Mesenchymal stem cell (in vitro differentiated cells and primary cell): ENCODE results near the gene NHERF1.

Source experiments
- DNase-seq: peaks from one replicate; pipeline ENCODE4 v3.0.0-alpha.2; 2013
- H2AFZ ChIP-seq: one replicate; pipeline ENCODE4 v1.6.1; 2013; ENCODE audit warnings: low read depth, mild to moderate bottlenecking, control low read depth, inconsistent platforms, low read length, moderate library complexity
- H2AK5ac ChIP-seq: 2 replicates; pipeline ENCODE4 v1.6.1; 2013; ENCODE audit warnings: low read length, moderate library complexity, mild to moderate bottlenecking, inconsistent platforms; ENCODE audit not compliant: severe bottlenecking
- H2BK120ac ChIP-seq: one replicate; pipeline ENCODE4 v1.6.1; 2013; ENCODE audit warnings: low read depth, mild to moderate bottlenecking, inconsistent platforms, low read length, moderate library complexity
- H2BK12ac ChIP-seq, 2 experiments: one replicate each; pipeline ENCODE4 v1.6.1; 2013; ENCODE audit warnings: inconsistent platforms in 2 of 2, low read length in 2 of 2, mild to moderate bottlenecking in 2 of 2, moderate library complexity in 2 of 2, control low read depth in 1 of 2
- H2BK15ac ChIP-seq: one replicate; pipeline ENCODE4 v1.6.1; 2013; ENCODE audit warnings: mild to moderate bottlenecking, low read depth, inconsistent platforms; ENCODE audit not compliant: poor library complexity, severe bottlenecking
- H2BK5ac ChIP-seq: 2 replicates; pipeline ENCODE4 v1.6.1; 2013; ENCODE audit warnings: low read depth, mild to moderate bottlenecking, low read length, control low read depth, inconsistent platforms; ENCODE audit not compliant: poor library complexity, severe bottlenecking
- H3K14ac ChIP-seq, 2 experiments: one replicate each; pipeline ENCODE4 v1.6.1; 2013; ENCODE audit warnings: inconsistent platforms in 2 of 2, low read length in 2 of 2, control low read depth in 1 of 2, mild to moderate bottlenecking in 1 of 2, moderate library complexity in 1 of 2
- H3K18ac ChIP-seq, 2 experiments: one replicate each; pipeline ENCODE4 v1.6.1; 2013; ENCODE audit warnings: inconsistent platforms in 2 of 2, low read length in 2 of 2, control low read depth in 1 of 2, low read depth in 1 of 2, mild to moderate bottlenecking in 1 of 2
- H3K23ac ChIP-seq, 2 experiments: one replicate each; pipeline ENCODE4 v1.6.1; 2013; ENCODE audit warnings: inconsistent platforms in 2 of 2, low read length in 2 of 2, mild to moderate bottlenecking in 2 of 2, moderate library complexity in 2 of 2, control low read depth in 1 of 2
- H3K27ac ChIP-seq: 2 replicates; pipeline ENCODE4 v1.5.1; 2013; ENCODE audit warnings: mild to moderate bottlenecking, moderate library complexity, low read length, control low read depth, inconsistent platforms; ENCODE audit not compliant: poor library complexity, severe bottlenecking
- H3K27me3 ChIP-seq, 2 experiments: 2 replicates each; pipeline versions ENCODE4 v1.6.1 to v1.7.0; 2013; ENCODE audit warnings: low read length in 2 of 2, mild to moderate bottlenecking in 2 of 2, moderate library complexity in 2 of 2, control low read depth in 1 of 2, inconsistent platforms in 1 of 2; ENCODE audit not compliant: control insufficient read depth in 1 of 2, insufficient read depth in 1 of 2
- H3K36me3 ChIP-seq, 2 experiments: 2 replicates each; pipeline versions ENCODE4 v1.6.1 to v1.7.0; 2013; ENCODE audit warnings: low read length in 2 of 2, control low read depth in 1 of 2, inconsistent platforms in 1 of 2, low read depth in 1 of 2, mild to moderate bottlenecking in 1 of 2; ENCODE audit not compliant: insufficient read depth in 2 of 2, control insufficient read depth in 1 of 2
- H3K4ac ChIP-seq, 2 experiments: one replicate each; pipeline ENCODE4 v1.6.1; 2013; ENCODE audit warnings: inconsistent platforms in 2 of 2, low read length in 2 of 2, mild to moderate bottlenecking in 2 of 2, moderate library complexity in 2 of 2, control low read depth in 1 of 2, low read depth in 1 of 2
- H3K4me1 ChIP-seq: 2 replicates; pipeline ENCODE4 v1.6.1; 2013; ENCODE audit warnings: low read depth, low read length, control low read depth; ENCODE audit not compliant: control insufficient read depth, insufficient read depth
- H3K4me2 ChIP-seq: 2 replicates; pipeline ENCODE4 v1.6.1; 2013; ENCODE audit warnings: low read length, mild to moderate bottlenecking, inconsistent platforms; ENCODE audit not compliant: poor library complexity, severe bottlenecking
- H3K4me3 ChIP-seq, 2 experiments: 2 replicates each; pipeline versions ENCODE4 v1.5.1 to v1.7.0; 2013; ENCODE audit warnings: low read length in 2 of 2, mild to moderate bottlenecking in 2 of 2, control low read depth in 1 of 2, low read depth in 1 of 2; ENCODE audit not compliant: insufficient read depth in 1 of 2
- H3K79me1 ChIP-seq: replicated peaks from 2 replicates; pipeline ENCODE4 v1.6.1; 2013; ENCODE audit warnings: mild to moderate bottlenecking, control low read depth, low read length, inconsistent platforms; ENCODE audit not compliant: poor library complexity, severe bottlenecking
- H3K9ac ChIP-seq: 2 replicates; pipeline ENCODE4 v1.7.0; 2013; ENCODE audit warnings: mild to moderate bottlenecking, low read length, moderate library complexity
- H3K9me3 ChIP-seq: 2 replicates; pipeline ENCODE4 v1.7.0; 2013; ENCODE audit warnings: mild to moderate bottlenecking, low read length; ENCODE audit not compliant: control insufficient read depth
- H4K8ac ChIP-seq: one replicate; pipeline ENCODE4 v1.6.1; 2013; ENCODE audit warnings: inconsistent platforms, mild to moderate bottlenecking, low read length, moderate library complexity
- H4K91ac ChIP-seq: one replicate; pipeline ENCODE4 v1.6.1; 2013; ENCODE audit warnings: mild to moderate bottlenecking, low read length, inconsistent platforms
- WGBS: methylation state at CpG from one replicate; pipeline ENCODE4 v1.1.7; 2013; ENCODE audit warnings: mixed read lengths; 5-methylcytosine and 5-hydroxymethylcytosine counted together

The NHERF1 gene

GRCh38 chr17:74704544-74704943 lies 43.9 kb upstream of the NHERF1 start:
- H4K8ac ChIP-seq: no peak overlapping the region

DNA sequence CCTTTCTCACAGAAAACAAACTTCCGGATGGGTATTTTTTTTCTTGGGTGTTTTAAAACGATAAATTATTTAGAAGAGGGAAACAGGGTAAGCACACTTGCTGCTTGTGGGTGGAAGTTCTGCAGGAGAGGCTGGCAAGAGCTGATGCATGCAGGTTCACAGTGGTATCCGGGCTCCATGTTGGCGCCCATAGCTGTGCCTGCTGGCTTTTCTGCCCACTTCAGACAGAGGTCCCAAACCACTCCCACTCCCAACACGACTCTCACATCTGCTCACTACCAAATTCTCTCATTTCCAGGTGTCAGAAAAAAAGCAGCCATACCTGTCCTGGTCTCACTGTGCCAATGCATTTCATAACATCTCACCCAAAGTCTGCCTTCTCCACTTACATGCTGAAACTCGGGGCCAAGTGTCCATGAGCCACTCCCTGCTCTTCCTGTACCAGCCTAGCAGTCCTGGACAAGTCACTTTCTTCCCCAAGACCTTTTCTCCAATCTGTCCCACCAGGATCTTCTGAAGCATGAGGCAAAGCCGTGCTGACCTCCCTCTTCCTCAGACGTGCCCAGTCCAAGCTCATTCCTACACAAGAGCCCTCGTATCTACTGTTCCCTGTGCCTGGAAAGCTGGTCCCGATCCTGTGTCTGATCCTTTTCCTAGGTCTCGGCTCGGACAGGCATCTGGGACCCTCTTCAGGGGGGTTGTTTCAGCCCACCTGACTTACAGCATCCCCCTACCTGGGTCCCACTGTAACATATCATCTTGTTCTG lies 37.2 kb upstream of the NHERF1 start:
- Histone ChIP-seq H2AFZ (no peak overlapping the region), H2BK120ac (no peak overlapping the region), H2BK15ac (no peak overlapping the region), H3K9me3 (no peaks in the 10 kb centered on the region), H2BK12ac (no peak overlapping the region), H3K4me3 (no peak overlapping the region), H4K8ac (no peak overlapping the region), H3K27ac (no peak overlapping the region), H3K18ac (no peak overlapping the region), H2BK5ac (no peak overlapping the region), H3K14ac (no peak overlapping the region), H3K23ac (no peak overlapping the region), H3K4me1 (no peaks in the 10 kb centered on the region), H4K91ac (no peak overlapping the region), H3K36me3 (no peaks in the 10 kb centered on the region), H3K79me1 (no peaks in the 10 kb centered on the region), H2AK5ac (no peak overlapping the region), H3K4me2 (no peak overlapping the region), H3K9ac (no peak overlapping the region), H3K4ac (no peak overlapping the region), H3K27me3 (peaks cover 31 to 44% of the 10 kb centered on the region in 2 experiments)
- 64% methylated on average over 12 of the region's 12 CpGs for WGBS
- no peak for DNase-seq

More at GRCh38 chr17:74704544-74704943, 43.9 kb upstream of the NHERF1 start:
- no peak overlapping the region for H2BK120ac ChIP-seq
- no peak overlapping the region for H3K27ac ChIP-seq
- H3K9ac ChIP-seq: no peak overlapping the region
- no peak for DNase-seq
- H3K23ac ChIP-seq: no peak overlapping the region
- H3K4me3 ChIP-seq: no peak overlapping the region
- H3K9me3 ChIP-seq: no peaks in the 10 kb centered on the region
- WGBS: 74% methylated on average over 8 of the region's 8 CpGs
- no peak overlapping the region for H2AK5ac ChIP-seq
- no peak overlapping the region for H3K18ac ChIP-seq
- no peak overlapping the region for H3K4me2 ChIP-seq
- no peak overlapping the region for H3K14ac ChIP-seq
- H2BK12ac ChIP-seq: no peak overlapping the region
- H4K91ac ChIP-seq: no peak overlapping the region
- H3K4ac ChIP-seq: no peak overlapping the region
- H2BK15ac ChIP-seq: no peak overlapping the region
- H3K4me1 ChIP-seq: no peaks in the 10 kb centered on the region
- H2BK5ac ChIP-seq: no peak overlapping the region
- no peaks in the 10 kb centered on the region for H3K79me1 ChIP-seq
- no peak overlapping the region for H2AFZ ChIP-seq
- H3K36me3 ChIP-seq: no peaks in the 10 kb centered on the region
- H3K27me3 ChIP-seq: peaks cover 8 to 28% of the 10 kb centered on the region in 2 experiments

GRCh38 chr17:74712301-74712700 lies 36.1 kb upstream of the NHERF1 start:
- Histone ChIP-seq H4K91ac (no peak overlapping the region), H3K36me3 (no peaks in the 10 kb centered on the region), H3K4ac (no peak overlapping the region), H3K14ac (no peak overlapping the region), H3K4me2 (no peak overlapping the region), H3K9ac (no peak overlapping the region), H2AFZ (no peak overlapping the region), H4K8ac (no peak overlapping the region), H2AK5ac (no peak overlapping the region), H2BK5ac (no peak overlapping the region), H3K27me3 (peaks cover 29 to 49% of the 10 kb centered on the region in 2 experiments), H2BK15ac (no peak overlapping the region), H2BK120ac (no peak overlapping the region), H3K23ac (no peak overlapping the region), H3K79me1 (no peaks in the 10 kb centered on the region), H3K9me3 (no peaks in the 10 kb centered on the region), H3K18ac (no peak overlapping the region), H3K27ac (no peak overlapping the region), H2BK12ac (no peak overlapping the region), H3K4me1 (no peaks in the 10 kb centered on the region), H3K4me3 (no peak overlapping the region)
- DNase-seq: no peak
- 76% methylated on average over 6 of the region's 7 CpGs for WGBS

DNA sequence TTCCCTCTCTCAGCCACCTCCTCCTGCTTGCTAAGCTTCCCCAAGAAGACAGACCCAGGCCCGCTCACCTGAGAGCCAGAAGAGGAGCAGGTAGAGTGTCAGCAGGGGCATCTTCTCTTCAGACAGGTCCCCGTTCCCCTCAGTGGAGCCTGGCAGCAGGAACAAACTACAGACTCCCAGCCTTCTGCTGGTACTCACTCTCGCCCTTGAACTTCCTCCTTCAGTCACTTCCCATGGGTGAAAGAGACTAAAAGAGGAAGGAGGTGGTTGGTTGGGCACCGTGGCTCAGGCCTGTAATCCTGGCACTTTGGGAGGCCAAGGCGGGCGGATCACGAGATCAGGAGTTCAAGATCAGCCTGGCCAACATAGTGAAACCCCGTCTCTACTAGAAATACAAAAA lies 35.7 kb upstream of the NHERF1 start, which contains the start of gene CD300LF:
TSS of gene CD300LF (minus strand) at position 168 of the 400 bp plus-strand sequence. CDS start at position 111, 57 bp downstream.
- H3K4me1 ChIP-seq: no peaks in the 10 kb centered on the region
- no peak within 1 kb of the TSS for H4K91ac ChIP-seq
- peaks cover 30 to 52% of the 10 kb centered on the region in 2 experiments for H3K27me3 ChIP-seq
- H3K18ac ChIP-seq: no peak within 1 kb of the TSS
- no peak within 1 kb of the TSS for H2BK12ac ChIP-seq
- no peak within 1 kb of the TSS for H3K4ac ChIP-seq
- H2BK15ac ChIP-seq: no peak within 1 kb of the TSS
- H3K9me3 ChIP-seq: no peaks in the 10 kb centered on the region
- no peaks in the 10 kb centered on the region for H3K36me3 ChIP-seq
- H2AK5ac ChIP-seq: no peak within 1 kb of the TSS
- H3K14ac ChIP-seq: no peak within 1 kb of the TSS
- no peak within 1 kb of the TSS for H3K27ac ChIP-seq
- H3K23ac ChIP-seq: no peak within 1 kb of the TSS
- no peak within 1 kb of the TSS for H2BK120ac ChIP-seq
- no peak within 1 kb of the TSS for H3K4me3 ChIP-seq
- no peak within 1 kb of the TSS for H2BK5ac ChIP-seq
- no peak within 1 kb of the TSS for H3K4me2 ChIP-seq
- H4K8ac ChIP-seq: no peak within 1 kb of the TSS
- no peak within 1 kb of the TSS for H3K9ac ChIP-seq
- no peak for DNase-seq
- no peaks in the 10 kb centered on the region for H3K79me1 ChIP-seq
- 92% methylated on average over 5 of the region's 8 CpGs for WGBS
- H2AFZ ChIP-seq: no peak within 1 kb of the TSS
